COR-L47 (cell line): ENCODE data around the gene TMEM263.
A peak's percentile ranks its signal among the peaks of the same experiment; 100 is the strongest.
"Not testable (repeated sequence)": the region's sequence is repeated elsewhere in the genome, so short reads cannot be mapped to it uniquely, and the experiment has no call there.

Experiments
- DNase-seq: peaks from one replicate; lab custom pipeline; 2025; lab: John Stamatoyannopoulos, UW

Gene TMEM263

DNA sequence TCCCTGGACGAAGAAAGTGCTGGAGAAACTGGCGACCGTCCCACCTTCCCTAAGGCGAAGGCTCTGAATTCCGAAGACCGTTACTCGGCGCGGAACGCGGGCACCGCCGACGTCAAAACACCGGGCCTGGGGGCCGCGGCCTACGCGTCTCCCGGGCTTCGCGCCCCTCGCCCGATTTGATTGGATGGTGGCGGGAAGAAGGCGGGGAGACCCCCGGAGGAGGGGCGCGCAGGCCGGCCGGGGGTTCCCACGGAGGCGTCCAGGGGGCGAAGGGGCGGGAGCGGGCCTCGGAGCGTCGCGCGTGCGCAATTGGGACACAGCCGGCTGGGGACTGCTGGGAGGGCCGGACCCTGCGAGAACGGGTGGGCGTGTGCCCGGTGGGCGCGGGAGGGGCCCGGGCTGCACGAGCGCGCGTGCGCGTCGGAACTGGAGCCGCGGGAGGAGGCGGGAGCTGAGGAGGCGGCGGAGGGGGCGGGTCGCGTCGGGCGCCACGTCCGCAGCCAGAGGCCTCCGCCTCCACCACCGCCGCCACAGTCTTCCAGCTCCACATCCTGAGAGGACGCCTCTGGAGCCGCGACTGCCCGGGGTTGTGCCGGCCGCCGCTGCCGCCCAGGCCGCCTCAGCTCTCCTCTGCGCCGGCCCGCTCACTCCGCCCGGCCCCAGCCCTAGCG, at the start of gene TMEM263:
Gene TMEM263, plus strand, starts transcription at position 531 of the 671 bp plus-strand sequence. CDS start 11,210 bp downstream, outside the sequence.
- DNase-seq, result peak; percentile 93

- DNase-seq, result no peak
These were observed 49.0 kb upstream of the TMEM263 start for GRCh38 chr12:106906715-106907114.

DNA sequence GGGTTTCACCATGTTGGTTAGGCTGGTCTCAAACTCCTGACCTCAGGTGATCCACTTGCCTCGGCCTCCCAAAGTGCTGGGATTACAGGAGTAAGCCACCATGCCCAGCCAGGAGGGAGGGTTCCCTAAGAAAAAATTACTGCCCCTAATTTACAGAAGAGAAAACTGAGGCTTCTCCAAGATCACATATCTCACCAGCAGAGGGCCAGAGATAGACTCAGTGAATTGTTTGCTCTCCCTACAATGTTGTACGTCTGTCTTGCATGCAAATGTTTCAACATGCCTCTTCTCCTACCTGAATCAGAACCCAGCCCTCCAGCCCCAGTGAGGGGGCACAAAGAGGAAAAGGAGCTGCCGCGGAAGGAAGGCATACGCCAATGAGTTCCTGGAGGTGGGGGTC, 48.3 kb upstream of the TMEM263 start:
- no peak for DNase-seq

DNA sequence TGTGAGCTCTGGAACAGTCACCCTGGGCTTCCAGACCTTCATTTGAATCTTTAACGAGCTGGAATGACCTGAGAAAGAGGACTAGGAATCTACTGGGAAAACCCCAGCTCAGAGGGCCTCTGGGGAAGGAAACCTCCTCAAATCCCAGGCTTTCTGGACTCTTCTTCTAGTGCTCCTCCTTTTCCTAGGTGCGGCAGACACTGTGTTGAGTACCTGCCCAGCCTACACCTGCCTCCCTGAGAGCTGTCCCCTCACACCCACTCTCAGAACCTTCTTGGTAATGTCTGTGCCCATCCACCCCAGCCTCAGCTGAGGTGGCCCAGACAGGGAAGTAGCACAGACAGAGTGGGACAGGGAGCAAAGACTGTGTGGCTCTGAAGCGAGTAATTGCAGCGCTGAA, 47.9 kb upstream of the TMEM263 start:
- DNase-seq, result no peak

- no peak for DNase-seq
These were observed 47.1 kb upstream of the TMEM263 start for GRCh38 chr12:106908561-106908960.

- no peak for DNase-seq
These were observed 45.5 kb upstream of the TMEM263 start for GRCh38 chr12:106910202-106910601.

DNA sequence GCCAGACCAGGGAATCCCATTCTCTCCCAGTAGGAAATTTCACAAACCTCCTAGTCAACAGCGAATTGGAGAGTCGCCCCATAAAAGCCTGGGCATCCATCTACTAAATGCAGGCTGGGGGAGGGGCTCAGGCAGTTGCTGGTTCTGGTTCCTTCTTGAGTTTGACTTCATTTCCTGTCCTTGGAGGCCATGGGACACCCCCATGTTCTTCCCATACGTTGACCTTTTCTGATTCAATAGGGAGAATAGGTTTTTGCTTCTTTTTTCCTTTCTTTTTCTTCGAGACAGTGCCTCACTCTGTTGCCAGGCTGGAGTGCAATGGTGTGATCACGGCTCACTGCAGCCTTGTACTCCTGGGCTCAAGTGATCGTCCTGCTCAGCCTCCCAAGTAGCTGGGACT, 44.1 kb upstream of the TMEM263 start:
- no peak for DNase-seq

- no peak for DNase-seq
These were observed 42.3 kb upstream of the TMEM263 start for GRCh38 chr12:106913456-106913855.

- DNase-seq, result no peak
These were observed 40.7 kb upstream of the TMEM263 start for GRCh38 chr12:106914796-106915634.

DNA sequence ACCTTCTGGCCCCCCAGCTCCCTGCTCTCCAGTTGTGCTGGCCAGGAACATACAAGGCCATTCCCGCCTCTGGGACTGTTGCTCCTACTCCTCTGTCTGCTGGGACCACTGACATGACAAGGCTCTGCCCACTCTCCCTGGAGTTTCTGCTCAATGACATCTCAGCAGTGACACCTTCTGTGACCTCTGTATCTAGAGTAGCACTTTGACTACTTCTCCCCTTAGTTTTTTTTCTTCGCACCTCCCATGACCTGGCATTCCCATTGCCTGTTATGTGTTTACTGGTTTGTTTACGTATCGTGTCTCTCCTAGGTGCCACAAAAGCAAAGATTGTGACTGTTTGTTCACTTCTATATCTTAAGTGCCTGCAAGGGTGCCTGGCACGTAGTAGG, 40.1 kb upstream of the TMEM263 start:
- DNase-seq, result no peak

DNA sequence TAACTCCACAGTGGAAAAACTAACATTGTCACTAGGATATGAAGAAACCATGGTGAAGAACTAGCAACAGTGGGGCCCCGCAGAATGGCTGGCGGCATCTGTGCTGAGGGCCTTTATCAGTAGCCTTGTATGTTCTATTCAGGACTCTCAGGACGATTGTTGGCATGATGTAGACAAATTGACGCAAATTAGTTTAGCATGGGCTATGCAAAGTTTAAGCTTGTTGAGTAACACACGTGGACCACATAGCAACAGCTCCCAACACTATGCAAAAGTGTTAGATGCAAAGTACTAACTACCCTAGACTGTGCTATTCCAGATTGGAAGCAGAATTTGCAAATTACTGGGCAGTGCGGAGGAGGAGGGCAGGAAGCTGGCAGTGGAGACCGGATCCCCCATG, 38.2 kb upstream of the TMEM263 start:
- DNase-seq, result no peak

DNA sequence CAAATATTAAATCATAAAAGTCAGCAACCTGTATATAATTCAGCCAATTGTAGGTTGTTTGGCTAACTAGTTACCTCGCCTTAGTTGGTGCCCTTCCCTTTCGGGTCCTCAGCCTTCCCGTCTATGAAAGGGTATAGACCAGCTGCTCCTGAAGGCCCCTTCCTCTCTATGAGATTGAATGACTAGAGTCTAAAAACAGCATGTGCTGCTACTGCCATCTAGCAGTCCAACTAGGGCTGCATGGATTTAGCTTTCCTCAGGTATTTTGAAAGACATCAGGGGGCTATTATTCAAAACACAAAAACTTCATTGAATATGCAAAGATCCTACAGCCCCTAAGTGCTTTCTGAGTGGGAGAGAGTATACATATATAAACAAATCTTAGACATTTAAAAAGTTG, 37.0 kb upstream of the TMEM263 start:
- peak; percentile 56 for DNase-seq

- DNase-seq, result peak; percentile 35
These were observed 35.7 kb upstream of the TMEM263 start for GRCh38 chr12:106919910-106920544.

GRCh38 chr12:106921976-106922375, 33.7 kb upstream of the TMEM263 start:
- not testable (repeated sequence) for DNase-seq

DNA sequence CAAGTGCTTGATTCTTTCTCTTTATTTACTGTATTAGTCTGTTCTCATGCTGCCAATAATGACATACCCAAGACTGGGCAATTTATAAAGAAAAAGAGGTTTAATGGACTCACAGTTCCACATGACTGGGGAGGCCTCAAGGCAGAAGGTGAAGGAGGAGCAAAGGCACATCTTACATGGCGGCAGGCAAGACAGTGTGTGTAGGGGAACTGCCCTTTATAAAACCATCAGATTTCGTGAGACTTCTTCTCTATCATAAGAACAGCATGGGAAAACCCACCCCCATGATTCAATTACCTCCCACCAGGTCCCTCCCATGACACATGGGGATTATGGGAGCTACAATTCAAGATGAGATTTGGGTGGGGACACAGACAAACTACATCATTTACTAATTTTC, 32.1 kb upstream of the TMEM263 start:
- not testable (repeated sequence) for DNase-seq

GRCh38 chr12:106924268-106924861, 31.3 kb upstream of the TMEM263 start:
- DNase-seq, result no peak

DNA sequence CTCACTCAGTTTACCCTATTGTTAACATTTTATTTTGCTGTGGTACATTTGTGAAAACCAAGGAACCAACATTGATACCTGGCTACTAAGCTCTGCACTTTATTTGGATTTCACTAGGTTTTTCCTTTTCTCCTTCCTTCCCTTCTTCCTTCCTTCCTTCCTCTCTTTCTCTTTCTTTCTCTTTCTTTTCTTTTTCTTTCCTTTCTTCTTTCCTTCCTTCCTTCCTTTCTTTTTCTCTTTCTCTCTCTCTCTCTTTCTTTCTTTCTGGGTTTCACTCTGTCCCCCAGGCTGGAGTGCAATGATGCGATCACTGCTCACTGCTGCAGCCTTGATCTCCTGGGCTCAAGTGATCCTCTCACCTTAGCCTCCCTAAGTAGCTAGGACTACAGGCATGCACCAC, 29.1 kb upstream of the TMEM263 start:
- no peak for DNase-seq

DNA sequence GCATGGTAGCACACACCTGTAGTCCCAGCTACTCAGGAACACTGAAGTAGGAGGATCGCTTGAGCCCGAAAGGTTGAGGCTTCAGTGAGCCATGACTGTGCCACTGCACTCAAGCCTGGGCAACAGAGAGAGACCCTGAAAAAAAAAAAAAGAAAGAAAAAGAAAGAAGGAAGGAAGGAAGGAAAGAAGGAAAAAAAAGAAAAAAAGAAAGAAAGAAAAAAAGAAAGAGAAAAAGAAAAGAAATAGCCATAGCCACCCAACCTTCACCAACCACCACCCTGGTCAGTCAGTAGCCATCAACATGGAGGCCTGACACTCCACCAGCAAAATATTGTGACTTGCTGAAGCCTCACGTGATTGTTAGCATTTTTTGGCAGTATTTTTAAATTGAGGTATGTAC, 21.4 kb upstream of the TMEM263 start:
- DNase-seq, result no peak

DNA sequence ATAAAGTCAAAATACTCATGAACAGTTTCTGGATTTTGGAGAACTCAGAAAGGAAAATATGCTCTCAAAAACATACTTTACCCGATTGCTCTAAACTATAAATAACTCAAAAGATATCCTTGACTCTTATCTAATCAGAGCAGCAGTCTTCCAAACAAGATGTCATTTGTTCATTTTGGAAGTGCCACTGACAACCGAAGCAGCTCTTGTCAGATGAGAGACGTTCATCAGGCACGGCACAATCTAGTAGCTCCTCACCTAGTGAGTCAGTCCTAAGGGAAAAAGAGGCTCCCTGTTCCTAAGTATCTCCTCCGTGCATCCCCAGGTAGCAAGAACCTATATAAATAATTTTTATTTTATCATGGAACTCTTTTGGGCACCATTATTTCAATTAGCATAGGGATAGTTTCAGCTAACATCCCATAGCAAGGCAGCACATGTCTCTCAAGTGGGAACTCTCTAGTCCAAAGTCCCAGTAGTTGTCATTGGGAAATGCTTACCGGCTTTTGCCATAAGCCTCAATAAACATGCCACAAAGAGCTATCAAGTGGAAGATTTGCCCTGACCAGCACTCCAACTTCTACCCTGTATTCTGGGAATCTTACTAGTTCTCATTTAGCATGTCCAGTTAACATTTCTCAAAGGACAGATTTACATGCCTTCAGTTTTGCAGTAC, 14.1 kb upstream of the TMEM263 start:
- no peak for DNase-seq

GRCh38 chr12:106942775-106943174, 12.9 kb upstream of the TMEM263 start:
- DNase-seq, result no peak

DNA sequence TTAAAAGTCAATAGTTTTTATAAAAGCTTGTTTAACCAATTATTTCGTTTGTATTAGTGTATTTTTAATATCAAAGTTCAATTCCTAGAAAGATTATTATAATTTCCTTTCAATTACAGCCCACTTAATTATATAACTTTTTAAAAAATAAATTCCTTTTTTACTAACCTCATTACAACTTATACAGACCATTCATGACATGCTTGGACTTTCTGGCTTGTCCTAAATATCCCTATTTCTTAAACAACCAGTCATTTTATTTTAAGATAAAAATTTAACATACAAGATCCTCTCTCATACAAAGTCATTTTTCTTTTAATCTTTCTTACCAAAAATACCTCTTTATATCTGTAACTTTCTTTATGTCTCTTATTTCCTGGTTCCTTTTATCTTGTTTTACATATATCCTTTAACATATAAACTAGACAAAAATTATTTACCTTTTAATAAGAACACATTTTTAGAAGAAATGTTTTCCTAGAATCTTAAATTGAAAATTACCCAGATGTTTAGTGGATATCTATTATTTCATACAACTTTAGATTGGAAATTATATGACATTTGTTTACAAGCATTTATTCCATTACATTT, 10.4 kb upstream of the TMEM263 start:
- DNase-seq, result no peak

- no peak for DNase-seq
These were observed 8.2 kb upstream of the TMEM263 start for GRCh38 chr12:106947461-106947860.
